IMR-90 (cell line): ENCODE results near the gene CLPX. TPM values are rescaled to one million over a fixed set of nuclear protein-coding genes. Genes with fewer than 3 reads are reported as not detected.

Source experiments
- ATAC-seq: fragments of 200-7000 bp; cut with Tn5 transposase; 2 replicates; pipeline ENCODE4 v1.9.1; 2020; ENCODE audit warnings: low read depth, mild to moderate bottlenecking, moderate library complexity
- BruUV-seq: library from RNA; stranded (reverse); fragments of 400-500 nt; replicated peaks from 2 replicates; lab custom pipeline; 2021; lab: Mats Ljungman, UMichigan
- CTCF ChIA-PET: fragments of 300-600 bp; formaldehyde crosslinking; extraction: SDS; loops from one replicate; lab custom pipeline; 2021; ENCODE audit warnings: antibody characterized with exemption; lab: Yijun Ruan, JAX
- POLR2A ChIA-PET: fragments of 300-600 bp; sonication (Branson Sonifier 250); formaldehyde crosslinking; loops from one replicate; lab custom pipeline; 2022; ENCODE audit warnings: antibody characterized with exemption; ENCODE audit not compliant: unreplicated experiment; lab: Charles Lee
- DNase-seq: peaks from one replicate; pipeline ENCODE4 v3.0.0; 2013
- H2AFZ ChIP-seq: replicated peaks from 2 replicates; pipeline ENCODE3; 2013; ENCODE audit warnings: low read length, mild to moderate bottlenecking; ENCODE audit not compliant: poor library complexity
- H2AK5ac ChIP-seq: 2 replicates; pipeline ENCODE4 v1.6.1; 2013; ENCODE audit warnings: low read depth, low read length, inconsistent platforms
- H2AK9ac ChIP-seq: replicated peaks from 2 replicates; pipeline ENCODE3; 2013; ENCODE audit warnings: mild to moderate bottlenecking, low read depth, low read length, moderate library complexity; ENCODE audit not compliant: poor library complexity
- H2BK120ac ChIP-seq: 2 replicates; pipeline ENCODE4 v1.6.1; 2013; ENCODE audit warnings: low read depth, low read length, inconsistent platforms
- H2BK15ac ChIP-seq: 3 replicates; pipeline ENCODE4 v1.6.1; 2013; ENCODE audit warnings: low read depth, low read length, inconsistent platforms
- H2BK20ac ChIP-seq: 2 replicates; pipeline ENCODE4 v1.6.1; 2013; ENCODE audit warnings: low read depth, mild to moderate bottlenecking, inconsistent platforms, low read length, moderate library complexity
- H2BK5ac ChIP-seq: 2 replicates; pipeline ENCODE4 v1.6.1; 2013; ENCODE audit warnings: mild to moderate bottlenecking, low read depth, low read length, inconsistent platforms; ENCODE audit not compliant: poor library complexity, severe bottlenecking
- H3K14ac ChIP-seq: replicated peaks from 2 replicates; pipeline ENCODE4 v1.6.1; 2013; ENCODE audit warnings: low read depth, low read length, inconsistent platforms
- H3K18ac ChIP-seq: 2 replicates; pipeline ENCODE4 v1.6.1; 2013; ENCODE audit warnings: low read depth, low read length, control low read depth
- H3K23ac ChIP-seq: 2 replicates; pipeline ENCODE4 v1.6.1; 2013; ENCODE audit warnings: low read depth, low read length, inconsistent platforms
- H3K27ac ChIP-seq: 2 replicates; pipeline ENCODE4 v1.5.1; 2013; ENCODE audit warnings: mild to moderate bottlenecking, control low read depth, low read length; ENCODE audit not compliant: insufficient read depth
- H3K27me3 ChIP-seq: 2 replicates; pipeline ENCODE4 v1.6.1; 2013; ENCODE audit warnings: low read length; ENCODE audit not compliant: control insufficient read depth, insufficient read depth
- H3K36me3 ChIP-seq: 2 replicates; pipeline ENCODE4 v1.6.1; 2013; ENCODE audit warnings: low read length, mixed read lengths; ENCODE audit not compliant: control insufficient read depth, insufficient read depth
- H3K4ac ChIP-seq: 2 replicates; pipeline ENCODE4 v1.6.1; 2013; ENCODE audit warnings: low read depth, low read length, inconsistent platforms
- H3K4me1 ChIP-seq: 2 replicates; pipeline ENCODE4 v1.6.1; 2013; ENCODE audit warnings: low read length, mixed read lengths; ENCODE audit not compliant: control insufficient read depth, insufficient read depth
- H3K4me2 ChIP-seq: 2 replicates; pipeline ENCODE4 v1.6.1; 2013; ENCODE audit warnings: low read depth, mild to moderate bottlenecking, control low read depth, low read length, moderate library complexity
- H3K4me3 ChIP-seq: 2 replicates; pipeline ENCODE4 v1.5.1; 2013; ENCODE audit warnings: low read depth, mild to moderate bottlenecking, control low read depth, low read length, moderate library complexity; ENCODE audit not compliant: insufficient read depth
- H3K56ac ChIP-seq: 2 replicates; pipeline ENCODE4 v1.6.1; 2013; ENCODE audit warnings: low read length, inconsistent platforms; ENCODE audit not compliant: insufficient read depth; ENCODE audit errors: extremely low read depth
- H3K79me1 ChIP-seq, 2 experiments: 2 replicates each; pipeline ENCODE4 v1.6.1; 2013; ENCODE audit warnings: low read length in 2 of 2, inconsistent platforms in 1 of 2, low read depth in 1 of 2
- H3K9ac ChIP-seq: 2 replicates; pipeline ENCODE4 v1.6.1; 2013; ENCODE audit warnings: low read depth, low read length, control low read depth
- H3K9me1 ChIP-seq: 2 replicates; pipeline ENCODE4 v1.6.1; 2013; ENCODE audit warnings: low read length, inconsistent platforms; ENCODE audit not compliant: insufficient read depth
- H3K9me3 ChIP-seq: 2 replicates; pipeline ENCODE4 v1.6.1; 2013; ENCODE audit warnings: low read length; ENCODE audit not compliant: control insufficient read depth, insufficient read depth
- H4K20me1 ChIP-seq: 2 replicates; pipeline ENCODE4 v1.6.1; 2013; ENCODE audit warnings: low read length, inconsistent platforms; ENCODE audit not compliant: insufficient read depth
- H4K5ac ChIP-seq: 2 replicates; pipeline ENCODE4 v1.6.1; 2013; ENCODE audit warnings: mild to moderate bottlenecking, low read depth, low read length, control low read depth
- H4K8ac ChIP-seq, 2 experiments: 2 replicates each; pipeline ENCODE4 v1.6.1; 2013; ENCODE audit warnings: low read depth in 2 of 2, low read length in 2 of 2, control low read depth in 1 of 2, inconsistent platforms in 1 of 2
- H4K91ac ChIP-seq: 2 replicates; pipeline ENCODE4 v1.6.1; 2013; ENCODE audit warnings: low read depth, low read length, inconsistent platforms; ENCODE audit not compliant: insufficient read depth
- BHLHE40 ChIP-seq: fragments of 150-350 bp; IDR thresholded peaks from 2 replicates; pipeline ENCODE4 v1.6.1; 2016; ENCODE audit warnings: mild to moderate bottlenecking, low read depth, low read length
- CEBPB ChIP-seq: IDR thresholded peaks from 2 replicates; pipeline ENCODE4 v1.6.1; 2012; ENCODE audit warnings: low read depth, low read length, improper control_type of control experiment
- CHD1 ChIP-seq: IDR thresholded peaks from 2 replicates; pipeline ENCODE4 v1.6.1; 2012; ENCODE audit warnings: low read depth, low read length, improper control_type of control experiment
- ELK1 ChIP-seq: fragments of 150-350 bp; IDR thresholded peaks from 2 replicates; pipeline ENCODE4 v1.6.1; 2016; ENCODE audit warnings: low read depth, mild to moderate bottlenecking, low read length, moderate library complexity, borderline replicate concordance
- FOS ChIP-seq: fragments of 150-350 bp; IDR thresholded peaks from 2 replicates; pipeline ENCODE4 v1.6.1; 2016; ENCODE audit warnings: low read depth, low read length
- MAFK ChIP-seq: IDR thresholded peaks from 2 replicates; pipeline ENCODE4 v1.6.1; 2012; ENCODE audit warnings: low read depth, low read length, improper control_type of control experiment
- MAZ ChIP-seq: IDR thresholded peaks from 2 replicates; pipeline ENCODE4 v1.6.1; 2012; ENCODE audit warnings: low read depth, mild to moderate bottlenecking, low read length, improper control_type of control experiment, moderate library complexity, borderline replicate concordance
- MXI1 ChIP-seq: IDR thresholded peaks from 2 replicates; pipeline ENCODE4 v1.6.1; 2012; ENCODE audit warnings: low read depth, mild to moderate bottlenecking, low read length, moderate library complexity, borderline replicate concordance
- NFE2L2 ChIP-seq: fragments of 150-350 bp; IDR thresholded peaks from 2 replicates; pipeline ENCODE4 v1.6.1; 2016; ENCODE audit warnings: low read depth, mild to moderate bottlenecking, low read length
- POLR2A ChIP-seq: IDR thresholded peaks from 2 replicates; pipeline ENCODE4 v1.6.1; 2012; ENCODE audit warnings: mild to moderate bottlenecking, low read depth, low read length
- RAD21 ChIP-seq: IDR thresholded peaks from 2 replicates; pipeline ENCODE4 v1.6.1; 2012; ENCODE audit warnings: low read length, improper control_type of control experiment
- RCOR1 ChIP-seq: IDR thresholded peaks from 2 replicates; pipeline ENCODE4 v1.6.1; 2012; ENCODE audit warnings: mild to moderate bottlenecking, low read length, improper control_type of control experiment; ENCODE audit not compliant: insufficient replicate concordance
- RFX5 ChIP-seq: IDR thresholded peaks from 2 replicates; pipeline ENCODE4 v1.8.0; 2012; ENCODE audit warnings: low read depth, mild to moderate bottlenecking, low read length, moderate library complexity
- SMC3 ChIP-seq: fragments of 150-350 bp; IDR thresholded peaks from 2 replicates; pipeline ENCODE4 v1.6.1; 2016; ENCODE audit warnings: low read depth, mild to moderate bottlenecking, antibody characterized with exemption, low read length, moderate library complexity
- WGBS, 2 experiments: methylation state at CpG; one replicate each; pipeline versions ENCODE4 v1.1.5 to v1.1.7; 2013; ENCODE audit warnings: missing lambda C conversion rate in 2 of 2; ENCODE audit not compliant: insufficient read length in 1 of 2; ENCODE audit errors: extremely low coverage in 2 of 2; 5-methylcytosine and 5-hydroxymethylcytosine counted together
- dilution Hi-C: fragments of 300-500 bp; cut with HindIII; formaldehyde crosslinking; loops from one replicate; pipeline ENCODE4 v1.14.3; 2018; ENCODE audit warnings: low sequenced_read_pairs; ENCODE audit not compliant: unreplicated experiment
- in situ Hi-C: fragments of 300-500 bp; cut with MboI; formaldehyde crosslinking; loops from 3 replicates; pipeline ENCODE4 v1.14.3; 2019; ENCODE audit warnings: low sequenced_read_pairs, inconsistent platforms, mixed read lengths
- intact Hi-C: fragments of 100-400 bp; cut with micrococcal nuclease; formaldehyde crosslinking; loops from 2 replicates; pipeline ENCODE4 v1.10.0; 2022
- polyA plus RNA-seq, 3 experiments: library from polyadenylated mRNA; depleted of rRNA; stranded (reverse); fragments of >200 nt; gene quantifications; 2 replicates each; pipeline ENCODE4 v1.2.3, GENCODE V29; 2012; ENCODE audit warnings: low replicate concordance in 1 of 3
- total RNA-seq: library from RNA; depleted of rRNA; stranded (reverse); fragments of >200 nt; gene quantifications from 2 replicates; pipeline ENCODE4 v1.2.3, GENCODE V29; 2012
- TF ChIP-seq, protein P1 (sequence below): conservative IDR thresholded peaks from 2 replicates; pipeline ENCODE4 v1.5.1; 2012; ENCODE audit warnings: mild to moderate bottlenecking, low read depth, low read length, improper control_type of control experiment
- TF ChIP-seq, protein P2 (sequence below): fragments of 150-350 bp; IDR thresholded peaks from 2 replicates; pipeline ENCODE4 v1.6.1; 2017; ENCODE audit warnings: mild to moderate bottlenecking, antibody characterized with exemption, low read length, low read depth

The CLPX gene
- total and polyA plus RNA-seq, 2 of the 4 experiments (the other 2 are of a cell fraction): 25.8 to 26.9 TPM

GRCh38 chr15:65197337-65197645 is 12.1 kb upstream of the CLPX start:
- no peak overlapping the region for H3K56ac ChIP-seq
- no peaks in the 10 kb centered on the region for H3K9me3 ChIP-seq
- no peak for ATAC-seq
- no peak overlapping the region for H2AFZ ChIP-seq
- no peak overlapping the region for H3K27ac ChIP-seq
- no peak for TF ChIP-seq POLR2A
- no peak for TF ChIP-seq MAFK
- TF ChIP-seq CHD1: no peak
- TF ChIP-seq SMC3: no peak
- no peak for TF ChIP-seq FOS
- no peak for TF ChIP-seq RCOR1
- TF ChIP-seq, protein P1, sequence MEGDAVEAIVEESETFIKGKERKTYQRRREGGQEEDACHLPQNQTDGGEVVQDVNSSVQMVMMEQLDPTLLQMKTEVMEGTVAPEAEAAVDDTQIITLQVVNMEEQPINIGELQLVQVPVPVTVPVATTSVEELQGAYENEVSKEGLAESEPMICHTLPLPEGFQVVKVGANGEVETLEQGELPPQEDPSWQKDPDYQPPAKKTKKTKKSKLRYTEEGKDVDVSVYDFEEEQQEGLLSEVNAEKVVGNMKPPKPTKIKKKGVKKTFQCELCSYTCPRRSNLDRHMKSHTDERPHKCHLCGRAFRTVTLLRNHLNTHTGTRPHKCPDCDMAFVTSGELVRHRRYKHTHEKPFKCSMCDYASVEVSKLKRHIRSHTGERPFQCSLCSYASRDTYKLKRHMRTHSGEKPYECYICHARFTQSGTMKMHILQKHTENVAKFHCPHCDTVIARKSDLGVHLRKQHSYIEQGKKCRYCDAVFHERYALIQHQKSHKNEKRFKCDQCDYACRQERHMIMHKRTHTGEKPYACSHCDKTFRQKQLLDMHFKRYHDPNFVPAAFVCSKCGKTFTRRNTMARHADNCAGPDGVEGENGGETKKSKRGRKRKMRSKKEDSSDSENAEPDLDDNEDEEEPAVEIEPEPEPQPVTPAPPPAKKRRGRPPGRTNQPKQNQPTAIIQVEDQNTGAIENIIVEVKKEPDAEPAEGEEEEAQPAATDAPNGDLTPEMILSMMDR: no peak
- TF ChIP-seq, protein P2, sequence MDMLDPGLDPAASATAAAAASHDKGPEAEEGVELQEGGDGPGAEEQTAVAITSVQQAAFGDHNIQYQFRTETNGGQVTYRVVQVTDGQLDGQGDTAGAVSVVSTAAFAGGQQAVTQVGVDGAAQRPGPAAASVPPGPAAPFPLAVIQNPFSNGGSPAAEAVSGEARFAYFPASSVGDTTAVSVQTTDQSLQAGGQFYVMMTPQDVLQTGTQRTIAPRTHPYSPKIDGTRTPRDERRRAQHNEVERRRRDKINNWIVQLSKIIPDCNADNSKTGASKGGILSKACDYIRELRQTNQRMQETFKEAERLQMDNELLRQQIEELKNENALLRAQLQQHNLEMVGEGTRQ: no peak
- no peak for TF ChIP-seq ELK1
- TF ChIP-seq BHLHE40: no peak
- no peak for TF ChIP-seq MAZ
- no peak for TF ChIP-seq RFX5
- TF ChIP-seq CEBPB: no peak
- TF ChIP-seq RAD21: no peak
- no peak for TF ChIP-seq NFE2L2
- no peak for TF ChIP-seq MXI1
- H4K5ac ChIP-seq: no peak overlapping the region
- H4K20me1 ChIP-seq: no peaks in the 10 kb centered on the region
- no peak overlapping the region for H2BK15ac ChIP-seq
- no peaks in the 10 kb centered on the region for H3K9me1 ChIP-seq
- no TSS peak for BruUV-seq
- H2AK5ac ChIP-seq: no peak overlapping the region
- no peaks in the 10 kb centered on the region for H3K4me1 ChIP-seq
- no peak overlapping the region for H2BK5ac ChIP-seq
- H3K18ac ChIP-seq: no peak overlapping the region
- no peak for DNase-seq
- no peak overlapping the region for H3K14ac ChIP-seq
- no peak overlapping the region for H3K4me3 ChIP-seq
- no peak overlapping the region for H4K91ac ChIP-seq
- WGBS, 2 experiments: 92% methylated on average over 8 of the region's 8 CpGs; no CpG with 5 or more reads in 1 of the 2 experiments
- no peak overlapping the region for H3K9ac ChIP-seq
- H4K8ac ChIP-seq: no peak overlapping the region
- no peak overlapping the region for H3K4me2 ChIP-seq
- H2AK9ac ChIP-seq: no peak overlapping the region
- dilution Hi-C loops (no loop called here), in situ Hi-C loops (loop anchor here (5.0 to 10.0 kb wide), 2 partner anchors 80 to 188 kb away; no protein-coding TSS in a partner anchor), intact Hi-C loops (no loop called here)
- POLR2A ChIA-PET: no interaction called here
- no peaks in the 10 kb centered on the region for H3K79me1 ChIP-seq
- H3K27me3 ChIP-seq: peaks cover 36% of the 10 kb centered on the region
- no peak overlapping the region for H3K4ac ChIP-seq
- no peak overlapping the region for H3K23ac ChIP-seq
- H2BK20ac ChIP-seq: no peak overlapping the region
- H2BK120ac ChIP-seq: no peak overlapping the region
- H3K36me3 ChIP-seq: no peaks in the 10 kb centered on the region
- CTCF ChIA-PET: interaction anchor here (0.7 kb wide), 1 partner anchor 84 kb away, joined by 7 read pairs; no protein-coding TSS in a partner anchor
